Neural cell (in vitro differentiated cells): ENCODE measurements around the gene PLS1. TPM values are rescaled to one million over a fixed set of nuclear protein-coding genes. Genes with fewer than 3 reads are reported as not detected.

Experiments used
- H2AFZ ChIP-seq: fragments of 200-600, 300-800 bp; sonication (generic), shearing (Covaris generic); 2 replicates; pipeline ENCODE4 v1.6.0; 2014; ENCODE audit warnings: low read depth, mild to moderate bottlenecking, antibody characterized with exemption, low read length, moderate library complexity
- H3F3A ChIP-seq: fragments of 200-600 bp; shearing (Covaris generic); 2 replicates; pipeline ENCODE4 v1.6.1; 2016; ENCODE audit warnings: mild to moderate bottlenecking, moderate library complexity, mixed read lengths, antibody characterized with exemption, low read length; ENCODE audit not compliant: insufficient read depth, poor library complexity, severe bottlenecking
- H3K27ac ChIP-seq: fragments of 200-600, 300-800 bp; sonication (generic), shearing (Covaris generic); 2 replicates; pipeline ENCODE4 v1.5.1; 2014; ENCODE audit warnings: mild to moderate bottlenecking, low read length, moderate library complexity
- H3K27me3 ChIP-seq: fragments of 300-800, 200-600 bp; sonication (generic), shearing (Covaris generic); 2 replicates; pipeline ENCODE4 v1.6.0; 2014; ENCODE audit warnings: mild to moderate bottlenecking, low read depth, low read length, moderate library complexity; ENCODE audit not compliant: insufficient read depth
- H3K36me3 ChIP-seq: fragments of 300-800, 200-600 bp; sonication (generic), shearing (Covaris generic); 2 replicates; pipeline ENCODE4 v1.5.1; 2014; ENCODE audit warnings: mild to moderate bottlenecking, antibody characterized with exemption, low read length, moderate library complexity; ENCODE audit not compliant: insufficient read depth
- H3K4me2 ChIP-seq: fragments of 300-800, 200-600 bp; sonication (generic), shearing (Covaris generic); 2 replicates; pipeline ENCODE4 v1.6.0; 2014; ENCODE audit warnings: mild to moderate bottlenecking, low read length
- H3K4me3 ChIP-seq: fragments of 300-800, 200-600 bp; sonication (generic), shearing (Covaris generic); 2 replicates; pipeline ENCODE4 v1.5.1; 2014; ENCODE audit warnings: mild to moderate bottlenecking, low read length, moderate library complexity
- H3K79me2 ChIP-seq: fragments of 200-600 bp; shearing (Covaris generic); replicated peaks from 2 replicates; pipeline ENCODE4 v1.6.0; 2014; ENCODE audit warnings: mild to moderate bottlenecking, low read length, moderate library complexity; ENCODE audit not compliant: insufficient read depth
- H3K9ac ChIP-seq: fragments of 300-800, 200-600 bp; sonication (generic), shearing (Covaris generic); 2 replicates; pipeline ENCODE4 v1.6.1; 2016; ENCODE audit warnings: mild to moderate bottlenecking, low read length, mixed read lengths
- H3K9me2 ChIP-seq: fragments of 200-600 bp; shearing (Covaris generic); 2 replicates; pipeline ENCODE4 v1.6.1; 2016; ENCODE audit warnings: mild to moderate bottlenecking, low read length, mixed read lengths; ENCODE audit not compliant: insufficient read depth
- H3K9me3 ChIP-seq: fragments of 200-600, 300-800 bp; sonication (generic), shearing (Covaris generic); 2 replicates; pipeline ENCODE4 v1.6.1; 2016; ENCODE audit warnings: mild to moderate bottlenecking, mixed run types, low read length, moderate library complexity, mixed read lengths
- H4K20me1 ChIP-seq: fragments of 200-600 bp; shearing (Covaris generic); 2 replicates; pipeline ENCODE4 v1.6.1; 2016; ENCODE audit warnings: mild to moderate bottlenecking, mixed run types; ENCODE audit not compliant: insufficient read depth
- EP300 ChIP-seq: fragments of 450-650 bp; conservative IDR thresholded peaks from 2 replicates; pipeline ENCODE4 v1.6.1; 2014; ENCODE audit warnings: antibody characterized with exemption, mild to moderate bottlenecking, moderate library complexity; ENCODE audit not compliant: poor library complexity, severe bottlenecking
- EZH2 ChIP-seq: fragments of 200-600, 300-800 bp; shearing (Covaris generic), sonication (generic); IDR thresholded peaks from 2 replicates; pipeline ENCODE4 v1.6.1; 2014; ENCODE audit warnings: antibody characterized with exemption, low read length, borderline replicate concordance, mild to moderate bottlenecking; ENCODE audit not compliant: insufficient read depth, poor library complexity, severe bottlenecking
- MXI1 ChIP-seq: fragments of 450-650 bp; conservative IDR thresholded peaks from 2 replicates; pipeline ENCODE4 v1.6.1; 2014; ENCODE audit warnings: antibody characterized with exemption, mild to moderate bottlenecking; ENCODE audit not compliant: poor library complexity, severe bottlenecking
- POLR2AphosphoS5 ChIP-seq: IDR thresholded peaks from 2 replicates; pipeline ENCODE4 v1.6.1; 2012
- RAD21 ChIP-seq: fragments of 450-650 bp; conservative IDR thresholded peaks from 2 replicates; pipeline ENCODE4 v1.6.1; 2014; ENCODE audit warnings: antibody characterized with exemption, mild to moderate bottlenecking, moderate library complexity
- SMC3 ChIP-seq: fragments of 450-650 bp; conservative IDR thresholded peaks from 2 replicates; pipeline ENCODE4 v1.6.1; 2014; ENCODE audit warnings: antibody characterized with exemption, mild to moderate bottlenecking, moderate library complexity; ENCODE audit not compliant: poor library complexity
- TAF1 ChIP-seq: IDR thresholded peaks from 2 replicates; pipeline ENCODE4 v1.6.1; 2012; ENCODE audit warnings: low read depth
- polyA plus RNA-seq: library from polyadenylated mRNA; depleted of rRNA; stranded (reverse); fragments of >200 nt; gene quantifications from 2 replicates; pipeline ENCODE4 v1.2.3, GENCODE V29; 2014
- TF ChIP-seq, protein P1 (sequence below): fragments of 450-650 bp; IDR thresholded peaks from 2 replicates; pipeline ENCODE4 v1.5.1; 2014; ENCODE audit warnings: antibody characterized with exemption, mild to moderate bottlenecking, moderate library complexity; ENCODE audit not compliant: poor library complexity, severe bottlenecking
- TF ChIP-seq, protein P2 (sequence below): IDR thresholded peaks from 2 replicates; pipeline ENCODE4 v1.6.1; 2012; ENCODE audit warnings: borderline replicate concordance

The PLS1 gene
- polyA plus RNA-seq, 1 donor from 2014 or later, result 0.31 TPM

DNA sequence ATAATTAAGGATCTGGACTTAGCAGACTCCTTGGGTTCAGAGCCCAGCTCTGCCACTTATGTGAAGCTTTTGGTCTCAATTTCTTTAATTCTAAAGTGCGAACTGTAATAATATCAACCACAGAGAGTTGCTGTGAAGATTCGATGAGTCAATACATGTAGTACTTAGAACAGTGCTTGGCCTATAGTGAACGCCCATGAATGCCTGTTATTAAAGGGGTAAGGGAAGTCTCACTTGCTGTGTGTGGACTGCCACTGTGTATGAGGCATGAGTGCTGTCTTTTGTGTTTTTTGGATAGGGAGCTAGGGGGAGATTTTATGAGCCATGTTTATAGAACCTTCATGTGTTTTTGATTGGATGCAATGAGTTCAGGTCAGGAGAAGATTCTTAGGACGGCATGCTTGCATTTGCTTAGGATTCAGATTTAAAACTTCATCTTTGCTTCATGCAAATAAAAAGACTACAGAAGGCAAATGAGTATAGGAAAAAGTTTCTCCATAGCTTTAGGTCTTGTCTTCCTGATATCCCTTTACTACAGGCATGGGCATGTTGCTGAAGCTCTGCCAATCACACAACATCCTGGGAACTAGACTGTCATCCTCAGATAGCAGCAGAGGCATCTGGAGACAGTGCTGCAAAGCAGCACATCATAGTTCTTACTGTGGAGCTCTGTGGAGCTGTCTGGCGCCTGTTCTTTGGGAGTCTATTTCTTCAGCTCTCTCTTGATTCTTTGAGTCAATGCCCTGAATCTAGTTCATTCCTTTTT lies 50.0 kb downstream of the PLS1 start:
- Histone ChIP-seq H4K20me1 (no peaks in the 10 kb centered on the region), H3K9me3 (no peaks in the 10 kb centered on the region), H3K27ac (no peak overlapping the region), H3F3A (no peaks in the 10 kb centered on the region), H3K79me2 (no peaks in the 10 kb centered on the region), H3K9ac (no peak overlapping the region), H3K9me2 (no peaks in the 10 kb centered on the region), H2AFZ (no peak overlapping the region), H3K4me2 (no peak overlapping the region), H3K27me3 (no peaks in the 10 kb centered on the region), H3K36me3 (no peaks in the 10 kb centered on the region), H3K4me3 (no peak overlapping the region)
- TF ChIP-seq SMC3 (no peak), TAF1 (no peak), POLR2AphosphoS5 (no peak), EP300 (no peak), MXI1 (no peak), EZH2 (no peak), RAD21 (no peak)
- TF ChIP-seq, protein P1, sequence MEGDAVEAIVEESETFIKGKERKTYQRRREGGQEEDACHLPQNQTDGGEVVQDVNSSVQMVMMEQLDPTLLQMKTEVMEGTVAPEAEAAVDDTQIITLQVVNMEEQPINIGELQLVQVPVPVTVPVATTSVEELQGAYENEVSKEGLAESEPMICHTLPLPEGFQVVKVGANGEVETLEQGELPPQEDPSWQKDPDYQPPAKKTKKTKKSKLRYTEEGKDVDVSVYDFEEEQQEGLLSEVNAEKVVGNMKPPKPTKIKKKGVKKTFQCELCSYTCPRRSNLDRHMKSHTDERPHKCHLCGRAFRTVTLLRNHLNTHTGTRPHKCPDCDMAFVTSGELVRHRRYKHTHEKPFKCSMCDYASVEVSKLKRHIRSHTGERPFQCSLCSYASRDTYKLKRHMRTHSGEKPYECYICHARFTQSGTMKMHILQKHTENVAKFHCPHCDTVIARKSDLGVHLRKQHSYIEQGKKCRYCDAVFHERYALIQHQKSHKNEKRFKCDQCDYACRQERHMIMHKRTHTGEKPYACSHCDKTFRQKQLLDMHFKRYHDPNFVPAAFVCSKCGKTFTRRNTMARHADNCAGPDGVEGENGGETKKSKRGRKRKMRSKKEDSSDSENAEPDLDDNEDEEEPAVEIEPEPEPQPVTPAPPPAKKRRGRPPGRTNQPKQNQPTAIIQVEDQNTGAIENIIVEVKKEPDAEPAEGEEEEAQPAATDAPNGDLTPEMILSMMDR, result no peak
- TF ChIP-seq, protein P2, sequence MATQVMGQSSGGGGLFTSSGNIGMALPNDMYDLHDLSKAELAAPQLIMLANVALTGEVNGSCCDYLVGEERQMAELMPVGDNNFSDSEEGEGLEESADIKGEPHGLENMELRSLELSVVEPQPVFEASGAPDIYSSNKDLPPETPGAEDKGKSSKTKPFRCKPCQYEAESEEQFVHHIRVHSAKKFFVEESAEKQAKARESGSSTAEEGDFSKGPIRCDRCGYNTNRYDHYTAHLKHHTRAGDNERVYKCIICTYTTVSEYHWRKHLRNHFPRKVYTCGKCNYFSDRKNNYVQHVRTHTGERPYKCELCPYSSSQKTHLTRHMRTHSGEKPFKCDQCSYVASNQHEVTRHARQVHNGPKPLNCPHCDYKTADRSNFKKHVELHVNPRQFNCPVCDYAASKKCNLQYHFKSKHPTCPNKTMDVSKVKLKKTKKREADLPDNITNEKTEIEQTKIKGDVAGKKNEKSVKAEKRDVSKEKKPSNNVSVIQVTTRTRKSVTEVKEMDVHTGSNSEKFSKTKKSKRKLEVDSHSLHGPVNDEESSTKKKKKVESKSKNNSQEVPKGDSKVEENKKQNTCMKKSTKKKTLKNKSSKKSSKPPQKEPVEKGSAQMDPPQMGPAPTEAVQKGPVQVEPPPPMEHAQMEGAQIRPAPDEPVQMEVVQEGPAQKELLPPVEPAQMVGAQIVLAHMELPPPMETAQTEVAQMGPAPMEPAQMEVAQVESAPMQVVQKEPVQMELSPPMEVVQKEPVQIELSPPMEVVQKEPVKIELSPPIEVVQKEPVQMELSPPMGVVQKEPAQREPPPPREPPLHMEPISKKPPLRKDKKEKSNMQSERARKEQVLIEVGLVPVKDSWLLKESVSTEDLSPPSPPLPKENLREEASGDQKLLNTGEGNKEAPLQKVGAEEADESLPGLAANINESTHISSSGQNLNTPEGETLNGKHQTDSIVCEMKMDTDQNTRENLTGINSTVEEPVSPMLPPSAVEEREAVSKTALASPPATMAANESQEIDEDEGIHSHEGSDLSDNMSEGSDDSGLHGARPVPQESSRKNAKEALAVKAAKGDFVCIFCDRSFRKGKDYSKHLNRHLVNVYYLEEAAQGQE, result no peak

DNA sequence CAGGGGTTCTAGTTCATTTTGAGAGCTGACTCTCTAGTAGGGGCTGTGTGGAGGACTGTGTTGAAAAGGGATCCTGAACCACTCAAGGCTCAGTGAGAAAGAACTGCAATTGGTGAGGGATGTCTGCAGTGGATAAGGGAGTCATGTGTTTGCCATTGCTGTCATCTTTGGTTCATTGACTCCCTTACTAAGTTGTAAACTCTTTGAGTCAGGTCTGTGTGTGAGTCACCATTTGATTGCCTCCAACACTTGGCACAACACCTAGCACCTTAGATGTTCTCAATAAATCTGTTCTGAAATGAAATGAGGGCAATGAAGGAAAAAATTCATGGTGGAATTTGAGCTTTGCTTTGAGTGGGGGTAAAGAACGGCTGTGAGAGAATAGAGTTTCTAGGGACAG lies 51.7 kb downstream of the PLS1 start:
- H2AFZ ChIP-seq, result no peak overlapping the region
- no peak overlapping the region for H3K9ac ChIP-seq
- no peak overlapping the region for H3K4me3 ChIP-seq
- H3K4me2 ChIP-seq, result no peak overlapping the region
- no peaks in the 10 kb centered on the region for H3K9me2 ChIP-seq
- H3K9me3 ChIP-seq, result no peaks in the 10 kb centered on the region
- no peaks in the 10 kb centered on the region for H3K36me3 ChIP-seq
- no peak for TF ChIP-seq EZH2
- no peak for TF ChIP-seq POLR2AphosphoS5
- no peak for TF ChIP-seq TAF1
- TF ChIP-seq, protein P1, result no peak
- TF ChIP-seq SMC3, result no peak
- H3K27ac ChIP-seq, result no peak overlapping the region
- H4K20me1 ChIP-seq, result no peaks in the 10 kb centered on the region
- no peaks in the 10 kb centered on the region for H3K27me3 ChIP-seq
- H3K79me2 ChIP-seq, result no peaks in the 10 kb centered on the region
- H3F3A ChIP-seq, result no peaks in the 10 kb centered on the region
